Heart right ventricle (tissue), 16 donors: ENCODE measurements around the gene IRS2. TPM values are rescaled to one million over a fixed set of nuclear protein-coding genes. Genes with fewer than 3 reads are reported as not detected.

Source experiments
- ATAC-seq, 8 donors: fragments of 200-7000 bp; cut with Tn5 transposase; one replicate each; pipeline ENCODE4 v1.9.1; 2020; ENCODE audit warnings: mild to moderate bottlenecking in 8 of 8, moderate library complexity in 8 of 8, moderate number of reproducible peaks in 1 of 8
- DNase-seq, 2 donors: peaks; one replicate each; pipeline ENCODE4 v3.0.0-alpha.2; 2020
- H3K27ac ChIP-seq, 10 donors: fragments of 200-600 bp; sonication (generic) in 2 of 10; one replicate each; pipeline versions ENCODE4 v1.5.0 to v1.8.0; 2020 to 2022; ENCODE audit warnings: mild to moderate bottlenecking in 3 of 10
- H3K27me3 ChIP-seq, 7 donors: fragments of 200-600 bp; one replicate each; pipeline ENCODE4 v1.8.0; 2021 to 2022; ENCODE audit warnings: mild to moderate bottlenecking in 2 of 7
- H3K36me3 ChIP-seq, 9 donors: fragments of 200-600 bp; sonication (generic) in 1 of 9; one replicate each; pipeline versions ENCODE4 v1.5.0 to v1.8.0; 2020 to 2022; ENCODE audit warnings: mild to moderate bottlenecking in 2 of 9
- H3K4me1 ChIP-seq, 9 donors: fragments of 200-600 bp; sonication (generic) in 1 of 9; one replicate each; pipeline versions ENCODE4 v1.5.0 to v1.8.0; 2020 to 2022; ENCODE audit warnings: mild to moderate bottlenecking in 4 of 9
- H3K4me3 ChIP-seq, 10 donors: fragments of 200-600 bp; sonication (generic) in 2 of 10; one replicate each; pipeline versions ENCODE4 v1.5.0 to v1.8.0; 2020 to 2022; ENCODE audit warnings: mild to moderate bottlenecking in 7 of 10, moderate library complexity in 2 of 10
- H3K9me3 ChIP-seq, 11 donors: fragments of 200-600 bp in 10 of 11; sonication (generic) in 2 of 11; one replicate each; pipeline versions ENCODE4 v1.5.0 to v1.8.0; 2013 to 2022; ENCODE audit warnings: mild to moderate bottlenecking in 2 of 11, control low read depth in 1 of 11, moderate library complexity in 1 of 11
- CTCF ChIP-seq, 9 donors: fragments of 200-600 bp; sonication (generic) in 2 of 9; IDR thresholded peaks; one replicate each; pipeline versions ENCODE4 v1.5.0 to v1.8.0; 2021 to 2022; ENCODE audit warnings: antibody characterized with exemption in 9 of 9, mild to moderate bottlenecking in 5 of 9, moderate library complexity in 1 of 9
- WGBS, 2 donors: extraction: QIAGEN DNeasy Blood & Tissue Kit; methylation state at CpG; one replicate each; pipeline ENCODE4 v1.1.7; 2013; ENCODE audit warnings: inconsistent platforms in 1 of 2; 5-methylcytosine and 5-hydroxymethylcytosine counted together
- intact Hi-C, 10 donors: fragments of 100-400 bp; cut with DNase I; formaldehyde crosslinking; loops; one replicate each; pipeline versions ENCODE4 v1.11.1 to v1.14.2; 2022
- polyA plus RNA-seq, 2 donors: library from polyadenylated mRNA; stranded (reverse); fragments of 200-250 nt; gene quantifications; one replicate each; pipeline ENCODE4 v1.2.3, GENCODE V29; 2013
- total RNA-seq, 10 donors: library from RNA; stranded (reverse); fragmentation: NEBNext Ultra II Directional in 3 of 10; extraction: Animal tissue kit (Norgen Biotek cat#: 25700) in 3 of 10; gene quantifications; one replicate each; pipeline versions ENCODE4 v1.2.1 to v1.2.4, GENCODE V29; 2021 to 2023
- donor health status: Arrhythmogenic right ventricular cardiomyopathy.
- donor health status: ischemic (EF 13 %, LVEDD 7.1; RV severe dilation, severe dysfunction).
- donor health status: healthy with polysubstance abuse.
- donor health status: DM: no; HTN: yes; CAD: no.
- donor health status: DM: no; HTN: no; CAD: no.
- donor health status: ischemic (EF 25% LVEDD 6.9; RV normal size, moderate dysfunction).
- donor health status: ischemic (EF 25% LVEDD 5.7; RV mildly dilated, moderate dysfunction).
- donor health status: healthy.
- donor health status: DM: yes; HTN: yes; CAD: no.
- donor health status: Ischemic cardiomyopathy.
- donor health status: ischemic (EF 35%, LVEDD 5.7; RV mildly dilated, moderate dysfunction).
- donor health status: nonischemic (EF 11% LVEDD 7.7; RV severe dilation, severe dysfunction).
- donor health status: DM: yes; HTN: yes; CAD: no.
- donor health status: PGD.
- donor health status: ischemic (EF 29% LVEDD 5.4; RV normal size, mild dysfunction).
- donor health status: nonischemic (EF 23%, LVEDD 6.1; RV moderate dilation, normal function).

The IRS2 gene
- total and polyA plus RNA-seq, 12 donors: 4.2 to 49.3 (median 13.7) TPM

- Histone ChIP-seq H3K4me1 (peaks cover 0 to 44% (median 24%) of the 10 kb centered on the region in 9 donors), H3K4me3 (peak overlapping the region; percentile 70 to 91 (median 84)), H3K27me3 (peaks cover 0 to 32% (median 13%) of the 10 kb centered on the region in 7 donors), H3K36me3 (peaks cover 0 to 21% (median 11%) of the 10 kb centered on the region in 9 donors), H3K9me3 (no peaks in the 10 kb centered on the region), H3K27ac (peak overlapping the region; percentile 81 to 95 (median 89))
- TF ChIP-seq CTCF (IDR thresholded peaks at IDR 0.05): no peak
- DNase-seq (peak; percentile 28 to 45), ATAC-seq (peak; percentile 2 to 44 (median 28))
- intact Hi-C loops: loop anchor here (5.0 to 10.0 kb wide), 10 partner anchors 77 to 825 kb away; no protein-coding TSS in a partner anchor
- WGBS, 2 donors: 0 to 1% methylated on average over 81 to 86 of the region's 86 CpGs
Observed at GRCh38 chr13:109787135-109787954, 962 bp upstream of the IRS2 start.

- H3K27me3 ChIP-seq: peaks cover 0 to 28% (median 11%) of the 10 kb centered on the region in 7 donors
- ATAC-seq (no peak), DNase-seq (peak in 1 of 2 donors; percentile 33)
- peak overlapping the region; percentile 27 to 90 (median 80) for H3K4me3 ChIP-seq
- peaks cover 2 to 58% (median 37%) of the 10 kb centered on the region in 9 donors for H3K4me1 ChIP-seq
- intact Hi-C loops: loop anchor here (2.0 to 10.0 kb wide), 12 partner anchors 79 to 825 kb away; no protein-coding TSS in a partner anchor
- H3K36me3 ChIP-seq: peaks cover 0 to 34% (median 16%) of the 10 kb centered on the region in 9 donors
- no peaks in the 10 kb centered on the region for H3K9me3 ChIP-seq
- H3K27ac ChIP-seq: peak overlapping the region; percentile 78 to 98 (median 88)
- 0 to 1% methylated on average over 67 to 84 of the region's 88 CpGs for WGBS, 2 donors
- no peak for TF ChIP-seq CTCF (IDR thresholded peaks at IDR 0.05)
Observed at GRCh38 chr13:109785892-109786450, 412 bp downstream of the IRS2 start.

GRCh38 chr13:109785141-109785891 is 1.1 kb downstream of the IRS2 start:
- Histone ChIP-seq H3K4me1 (peaks cover 2 to 64% (median 42%) of the 10 kb centered on the region in 9 donors), H3K9me3 (no peaks in the 10 kb centered on the region), H3K27ac (peak overlapping the region; percentile 78 to 98 (median 88)), H3K4me3 (peak overlapping the region; percentile 27 to 90 (median 74)), H3K36me3 (peaks cover 0 to 35% (median 16%) of the 10 kb centered on the region in 9 donors), H3K27me3 (peaks cover 0 to 28% (median 8%) of the 10 kb centered on the region in 7 donors)
- intact Hi-C loops: loop anchor here (2.0 to 10.0 kb wide), 12 partner anchors 79 to 825 kb away; no protein-coding TSS in a partner anchor
- no peak for TF ChIP-seq CTCF (IDR thresholded peaks at IDR 0.05)
- WGBS, 2 donors: 2% methylated on average over 89 to 97 of the region's 98 CpGs
- ATAC-seq (no peak), DNase-seq (peak; percentile 28 to 55)
